Stimulated activated CD8-positive, alpha-beta memory T cell treated with anti-CD3 and anti-CD28 coated beads, Interleukin-7, amount 100 ng/mL, for 48 hours (primary cell): ENCODE results near the gene DBX1.
"Not testable (repeated sequence)": the region's sequence is repeated elsewhere in the genome, so short reads cannot be mapped to it uniquely, and the experiment has no call there.

Source experiments
- DNase-seq, 2 donors: peaks; one replicate each; pipeline ENCODE4 v3.0.0-alpha.2; 2020; ENCODE audit warnings: low read depth in 1 of 2; ENCODE audit errors: extremely low read depth in 1 of 2

The DBX1 gene, protein sequence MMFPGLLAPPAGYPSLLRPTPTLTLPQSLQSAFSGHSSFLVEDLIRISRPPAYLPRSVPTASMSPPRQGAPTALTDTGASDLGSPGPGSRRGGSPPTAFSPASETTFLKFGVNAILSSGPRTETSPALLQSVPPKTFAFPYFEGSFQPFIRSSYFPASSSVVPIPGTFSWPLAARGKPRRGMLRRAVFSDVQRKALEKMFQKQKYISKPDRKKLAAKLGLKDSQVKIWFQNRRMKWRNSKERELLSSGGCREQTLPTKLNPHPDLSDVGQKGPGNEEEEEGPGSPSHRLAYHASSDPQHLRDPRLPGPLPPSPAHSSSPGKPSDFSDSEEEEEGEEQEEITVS

DNA sequence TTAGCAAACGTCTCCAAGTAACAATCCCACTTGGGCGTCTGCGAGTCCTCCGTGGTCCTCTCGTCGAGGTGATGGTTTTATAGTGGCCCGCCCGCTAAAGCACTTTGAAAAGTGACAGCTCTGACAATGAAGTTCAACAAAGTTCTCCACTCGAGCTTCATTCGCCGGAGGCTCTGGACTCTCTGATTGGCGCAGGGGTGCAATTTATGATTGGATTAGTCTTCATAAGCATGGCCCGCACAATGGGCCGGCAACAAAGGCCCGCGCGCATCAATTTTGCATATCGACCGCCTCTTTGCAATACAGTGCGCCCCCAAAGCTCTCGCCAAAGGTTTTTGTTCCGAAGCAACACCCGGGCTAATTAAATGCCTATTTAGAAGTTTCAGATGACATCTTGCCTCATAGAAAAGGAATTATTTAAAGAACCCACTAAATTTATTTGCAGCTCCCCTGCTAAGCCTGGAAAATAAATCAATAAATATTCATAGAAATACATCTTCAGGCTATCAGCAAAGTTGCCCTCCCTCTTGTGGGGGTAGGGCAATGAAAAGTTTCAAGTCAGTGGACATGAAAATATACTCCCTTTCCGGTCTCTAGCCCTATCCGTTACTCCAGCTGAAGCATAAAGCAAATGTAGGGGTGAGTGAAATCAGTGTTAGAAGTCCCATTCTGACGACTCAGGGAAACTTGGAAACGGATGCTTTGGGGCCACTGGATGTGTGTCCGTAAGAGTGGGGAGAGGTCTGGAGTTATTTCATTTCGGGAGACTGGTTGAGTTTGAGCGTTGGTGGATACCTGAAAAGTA is at the start of gene DBX1:
Gene DBX1, minus strand, starts transcription at position 51 of the 805 bp plus-strand sequence. CDS start 151 bp downstream, outside the sequence.
- no peak for DNase-seq

DNA sequence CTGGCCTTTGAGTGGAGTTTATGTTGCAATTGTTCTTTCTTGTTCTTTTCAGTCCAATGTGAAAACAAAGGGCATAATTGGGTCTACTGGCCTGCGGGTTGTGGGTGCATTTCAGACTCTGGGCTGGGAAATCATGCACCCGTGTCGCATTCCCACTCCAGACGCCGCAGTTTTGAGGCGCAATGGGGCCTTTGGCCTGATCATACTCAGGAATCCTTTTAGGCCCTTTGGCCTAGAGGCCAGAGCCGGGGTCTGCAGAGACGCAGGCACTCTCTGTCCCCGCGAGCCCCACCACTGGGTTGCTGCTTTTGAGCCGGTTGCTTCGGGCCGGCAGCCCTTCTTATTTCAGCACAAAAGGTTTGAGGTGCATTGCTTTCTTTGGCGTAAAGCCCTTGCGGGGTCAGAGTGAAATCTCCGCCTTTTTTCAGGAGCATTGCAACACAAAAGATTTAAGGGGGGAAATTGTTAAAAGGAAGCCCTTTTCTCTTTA is 48.4 kb upstream of the DBX1 start:
- no peak for DNase-seq

DNA sequence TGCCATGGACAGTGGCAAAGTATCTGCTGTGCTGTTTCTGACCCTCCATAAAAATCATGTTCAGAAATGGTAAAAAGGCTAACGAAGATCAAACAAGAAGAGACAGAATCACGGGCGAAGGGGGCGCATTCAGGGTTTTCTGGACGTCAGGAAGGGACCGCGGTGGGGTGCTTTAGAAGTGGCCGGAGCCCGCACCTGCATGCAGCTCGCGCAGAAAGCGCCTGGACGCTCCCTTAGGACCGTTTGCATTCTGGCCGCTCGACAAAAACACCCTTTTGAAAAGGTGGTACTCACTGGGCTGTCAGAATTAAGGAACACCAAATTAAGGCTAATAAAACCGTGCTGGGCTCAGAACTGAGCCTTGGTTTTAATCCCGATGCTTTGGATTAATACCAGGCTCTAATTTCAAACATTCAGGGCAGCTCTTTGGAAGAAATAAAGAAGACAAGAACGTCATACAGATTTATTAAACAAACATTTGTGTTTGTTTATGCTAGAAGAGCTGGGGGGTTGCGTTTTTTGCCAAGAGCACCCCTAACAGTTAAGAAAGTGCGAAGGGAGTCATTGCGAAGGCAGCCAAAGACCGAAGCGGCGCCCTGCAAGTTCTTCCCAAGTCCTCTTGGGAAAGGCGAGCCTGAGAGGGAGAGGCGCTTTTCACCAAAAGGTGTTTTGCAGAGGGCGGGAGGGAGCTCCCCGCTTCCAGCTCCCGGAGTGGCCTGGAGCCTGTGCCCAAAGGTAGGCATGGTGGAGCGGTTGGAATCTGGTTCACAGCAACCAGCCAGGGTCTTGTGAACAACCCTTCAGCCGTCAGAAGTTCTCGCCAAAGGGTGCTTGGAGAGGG is 47.7 kb upstream of the DBX1 start:
- no peak for DNase-seq

DNA sequence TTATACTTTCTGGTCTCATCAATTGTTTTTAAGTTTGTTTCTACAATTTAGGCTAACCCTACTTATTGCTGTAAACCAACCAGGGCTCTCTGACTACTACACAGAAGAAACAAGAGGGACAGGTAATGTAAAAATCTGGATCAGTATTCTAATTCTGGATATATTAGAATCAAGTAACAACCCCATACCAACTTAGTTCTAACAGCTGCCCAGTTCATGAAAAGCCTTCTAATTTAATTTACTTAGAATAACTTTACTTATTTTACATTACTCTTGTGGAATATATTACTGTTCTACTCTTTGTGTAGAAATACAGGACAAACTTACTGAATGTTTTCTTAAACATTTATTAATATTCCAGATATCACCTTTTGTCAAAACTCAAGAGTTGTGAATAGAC is 45.5 kb upstream of the DBX1 start:
- no peak for DNase-seq

DNA sequence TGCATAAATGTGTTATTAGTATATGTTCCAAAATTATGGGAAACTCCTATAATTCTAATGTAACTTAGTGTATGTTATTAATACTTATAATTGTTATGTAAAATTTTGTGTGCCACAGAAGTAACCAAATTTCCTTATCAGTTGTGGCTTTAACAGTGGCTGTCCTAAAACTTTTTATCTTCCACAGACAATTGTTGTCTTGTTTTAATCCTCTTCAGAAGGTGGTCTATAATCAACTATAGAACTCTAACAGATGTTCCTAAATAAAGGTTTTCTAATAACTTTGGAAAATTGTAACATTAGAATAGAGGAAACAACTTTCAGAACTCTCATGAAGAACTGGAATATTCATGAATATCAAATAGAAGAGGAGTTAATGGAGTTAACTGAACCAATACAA is 44.4 kb upstream of the DBX1 start:
- no peak for DNase-seq

DNA sequence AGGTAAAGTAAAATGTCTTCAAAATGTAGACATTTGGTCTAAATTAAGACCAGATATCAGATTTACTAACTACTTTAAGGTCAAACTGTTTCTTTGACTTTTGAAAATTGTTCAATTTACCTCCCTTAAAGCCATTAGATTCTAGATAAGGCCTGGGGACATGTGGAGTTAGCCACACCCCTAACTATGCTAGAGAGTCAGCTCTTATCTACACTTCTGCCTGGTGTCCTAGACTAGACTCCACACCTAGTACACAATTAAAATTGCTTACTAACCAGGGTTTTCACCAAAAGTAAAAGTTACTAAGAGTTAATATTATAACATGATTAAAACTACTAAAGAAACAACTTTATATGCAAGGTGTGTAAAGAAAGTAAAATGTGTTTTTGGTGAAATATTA is 43.6 kb upstream of the DBX1 start:
- no peak for DNase-seq

DNA sequence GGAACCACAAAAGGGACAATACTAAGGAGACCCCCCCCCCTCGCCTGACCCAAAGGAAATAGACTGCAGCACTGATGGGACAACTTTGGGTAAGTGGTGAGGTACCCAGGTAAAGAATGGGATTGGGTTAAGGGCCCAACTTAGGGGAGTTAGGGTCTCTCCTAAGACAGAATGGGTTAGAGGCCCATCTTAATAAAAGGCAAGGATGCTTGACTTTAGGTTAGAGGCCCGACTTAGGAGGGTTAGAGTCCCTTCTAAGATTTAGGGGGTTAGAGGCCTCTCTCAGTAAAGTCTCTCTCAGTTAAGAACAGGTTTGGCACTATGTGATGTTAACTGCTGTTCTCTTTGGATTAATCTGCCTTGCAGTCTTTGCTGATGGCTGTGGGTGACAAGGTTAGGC is 41.0 kb upstream of the DBX1 start:
- DNase-seq = no peak

DNA sequence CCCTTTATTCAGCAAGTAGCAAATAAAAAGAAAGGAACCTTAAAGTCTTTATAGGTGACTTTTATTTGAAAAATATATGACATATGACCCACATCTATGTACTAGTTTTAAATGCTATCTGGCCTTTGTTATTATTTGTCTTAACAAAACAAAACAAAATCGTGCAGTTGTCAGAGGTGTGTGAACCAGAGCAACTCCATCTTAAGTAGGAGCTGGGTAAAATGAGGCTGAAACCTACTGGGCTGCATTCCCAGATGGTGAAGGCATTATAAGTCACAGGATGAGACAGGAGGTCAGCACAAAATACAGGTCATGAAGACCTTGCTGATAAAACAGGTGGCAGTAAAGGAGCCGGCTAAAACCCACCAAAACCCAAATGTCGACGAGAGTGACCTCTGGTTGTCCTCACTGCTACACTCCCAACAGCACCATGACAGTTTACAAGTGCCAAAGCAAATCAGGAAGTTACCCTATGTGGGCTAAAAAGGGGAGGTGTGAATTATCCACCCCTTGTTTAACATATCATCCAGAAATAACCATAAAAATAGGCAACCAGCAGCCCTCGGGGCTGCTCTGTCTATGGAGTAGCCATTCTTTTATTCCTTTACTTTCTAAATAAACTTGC is 40.2 kb upstream of the DBX1 start:
- not testable (repeated sequence) for DNase-seq

DNA sequence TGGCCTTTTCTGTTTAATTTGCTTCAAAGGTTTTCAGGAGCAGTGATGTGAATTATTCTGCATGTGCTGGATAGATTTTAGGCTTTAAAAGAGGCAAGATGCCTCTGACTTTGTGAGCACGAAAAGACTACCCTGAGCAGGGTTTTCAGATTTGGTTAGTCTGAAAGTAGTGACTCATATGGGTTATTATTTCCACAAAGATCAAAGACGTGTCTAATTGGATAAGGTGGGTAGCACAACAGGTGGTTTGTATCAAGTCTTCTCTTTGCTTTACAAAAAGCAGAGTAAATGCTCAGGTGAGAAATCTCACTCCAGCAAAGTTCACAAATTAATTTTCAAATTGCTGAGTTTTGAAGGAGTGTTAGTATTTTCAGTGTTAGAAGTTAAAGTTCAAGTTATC is 37.6 kb upstream of the DBX1 start:
- no peak for DNase-seq

DNA sequence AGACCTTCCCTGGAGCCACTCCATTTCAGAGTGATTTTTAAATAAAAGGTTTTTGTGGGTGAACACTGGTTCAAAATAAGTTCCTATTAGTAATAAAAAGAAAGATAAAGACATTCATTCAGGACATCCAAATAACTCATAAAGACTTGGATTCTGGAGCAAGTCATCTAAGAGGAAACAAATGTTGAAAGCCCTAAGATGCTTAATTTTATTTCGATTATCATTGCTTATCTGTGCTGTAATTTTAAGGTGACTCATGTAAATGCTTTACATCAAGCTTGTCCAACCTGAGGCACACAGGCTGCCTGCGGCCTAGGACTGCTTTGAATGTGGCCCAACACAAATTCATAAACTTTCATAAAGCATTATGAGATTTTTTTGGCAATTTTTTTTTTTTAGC is 34.2 kb upstream of the DBX1 start:
- no peak for DNase-seq

DNA sequence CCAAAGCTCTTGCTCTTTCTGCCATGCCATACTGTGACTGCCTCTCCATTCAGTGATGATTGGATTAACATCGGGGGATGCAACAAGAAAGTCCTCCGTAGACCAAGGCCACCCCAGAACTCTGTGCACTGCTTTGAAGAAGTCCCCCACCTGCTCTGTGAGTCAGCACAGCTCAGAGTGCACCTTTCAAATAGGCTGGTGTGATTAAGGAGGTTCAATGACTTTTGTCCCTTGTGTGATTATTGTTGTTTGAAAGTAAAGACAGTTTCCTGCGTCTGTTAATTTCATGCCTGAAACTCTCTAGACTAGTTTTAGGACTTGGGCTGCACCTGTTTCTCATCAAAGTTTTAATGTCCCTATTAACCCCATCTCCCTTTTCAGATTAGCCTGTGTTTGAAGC is 33.0 kb upstream of the DBX1 start:
- DNase-seq = no peak

DNA sequence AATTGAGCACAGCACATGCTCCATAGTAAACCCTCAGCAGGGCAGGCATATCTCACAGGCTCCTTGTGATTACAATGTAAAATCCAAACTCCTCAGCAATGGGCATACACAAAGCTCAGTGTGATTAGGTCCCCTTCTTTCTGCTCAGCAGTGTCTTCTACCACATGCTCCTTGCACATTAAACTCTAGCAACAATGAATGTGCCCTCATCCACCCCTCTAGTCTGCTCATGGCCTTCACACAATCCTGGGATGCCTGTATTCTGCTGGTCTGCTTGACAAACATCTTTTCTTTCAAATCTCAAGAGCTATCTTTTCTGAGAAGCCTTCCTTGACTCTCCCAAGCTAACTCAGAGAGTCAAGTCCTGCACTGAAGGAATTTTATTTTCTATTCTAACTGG is 32.4 kb upstream of the DBX1 start:
- no peak for DNase-seq

DNA sequence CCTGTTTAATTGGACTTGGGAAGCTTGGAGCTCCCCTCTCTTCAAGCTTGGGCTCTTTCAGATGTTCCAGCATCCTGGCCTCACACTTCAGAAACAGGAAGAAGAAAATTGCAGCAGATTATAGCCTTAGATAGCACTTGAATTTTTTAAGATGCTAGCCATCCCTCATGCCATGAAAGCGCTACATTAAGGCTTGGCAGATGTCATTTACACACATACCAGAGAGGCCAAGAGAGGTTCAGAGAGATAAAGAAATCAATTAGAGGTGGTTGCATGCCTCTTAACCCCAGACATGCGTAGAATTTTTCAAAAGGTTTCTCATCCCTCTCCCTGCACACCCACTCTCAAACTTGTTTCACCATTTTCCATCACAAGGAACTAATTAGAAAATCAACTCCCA is 31.9 kb upstream of the DBX1 start:
- no peak for DNase-seq

DNA sequence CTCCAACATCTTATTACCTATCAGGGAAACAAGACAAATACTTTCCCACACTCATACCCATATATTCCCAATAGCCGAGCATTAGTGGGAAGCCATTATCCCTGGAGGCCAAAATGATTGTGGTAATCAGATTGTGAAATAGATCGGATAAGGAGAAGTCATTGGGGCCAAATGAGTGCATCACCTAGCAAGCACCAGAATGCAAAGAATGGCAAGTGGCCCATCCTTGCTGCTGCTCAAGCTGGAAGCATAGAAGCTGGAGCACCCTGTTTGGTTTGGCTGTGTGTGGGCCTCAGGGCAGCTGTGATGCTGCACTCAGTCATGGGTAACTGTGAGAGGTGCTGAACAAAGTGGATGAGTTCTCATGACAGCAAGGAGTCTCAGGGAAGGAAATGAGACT is 18.7 kb upstream of the DBX1 start:
- no peak for DNase-seq

DNA sequence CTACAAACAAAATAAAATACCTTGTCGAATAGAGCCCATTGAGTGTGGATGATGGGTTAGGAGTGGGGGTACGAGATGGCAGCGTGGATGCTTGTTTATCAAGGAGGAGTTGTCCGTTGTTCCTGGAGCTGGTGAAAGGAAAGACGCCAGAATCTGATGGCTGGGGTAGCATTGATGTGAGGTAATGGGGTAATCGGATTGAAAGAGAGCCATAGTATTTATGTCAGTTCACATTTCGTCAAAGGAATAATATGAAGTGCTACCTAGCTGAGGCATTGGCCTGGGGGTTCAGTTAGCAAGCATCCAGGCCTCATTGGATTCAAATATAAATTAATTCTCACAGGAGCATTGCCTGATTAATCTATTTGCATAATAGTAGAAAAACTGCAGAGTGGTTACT is 16.9 kb upstream of the DBX1 start:
- no peak for DNase-seq

DNA sequence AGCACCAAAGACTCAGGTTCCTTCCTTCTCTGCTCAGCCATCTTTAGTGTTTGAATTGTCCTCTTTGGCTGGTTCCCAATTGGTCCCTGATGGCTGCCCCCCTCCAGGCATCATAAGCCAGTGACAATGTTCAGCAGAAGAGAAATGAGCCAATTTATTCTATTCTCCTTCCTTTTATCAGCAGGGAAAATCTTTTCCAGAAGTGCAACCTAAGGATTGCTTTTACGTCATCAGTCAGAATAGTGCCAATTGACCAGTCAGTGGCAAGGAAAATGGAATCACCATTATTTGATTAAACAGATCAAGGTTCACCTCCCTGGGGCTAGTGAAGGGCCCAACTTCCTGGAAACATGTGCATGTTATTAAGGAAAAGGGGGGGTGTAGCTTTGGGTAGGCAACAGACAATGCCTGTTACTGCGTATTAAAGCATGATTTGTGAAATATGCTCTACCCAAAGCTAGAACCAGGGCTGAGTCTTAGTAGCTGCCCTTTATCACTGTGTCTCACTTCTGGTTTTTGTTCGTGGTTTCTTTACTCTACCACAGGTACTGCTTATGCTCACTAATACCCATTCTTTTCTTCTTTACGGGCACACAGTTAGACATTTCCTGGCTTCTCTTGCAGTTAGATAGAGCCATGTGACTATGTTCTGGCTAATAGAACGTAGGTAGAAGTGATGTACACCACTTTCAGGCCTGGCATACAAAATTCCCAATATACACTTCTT is 12.6 kb upstream of the DBX1 start:
- no peak for DNase-seq

DNA sequence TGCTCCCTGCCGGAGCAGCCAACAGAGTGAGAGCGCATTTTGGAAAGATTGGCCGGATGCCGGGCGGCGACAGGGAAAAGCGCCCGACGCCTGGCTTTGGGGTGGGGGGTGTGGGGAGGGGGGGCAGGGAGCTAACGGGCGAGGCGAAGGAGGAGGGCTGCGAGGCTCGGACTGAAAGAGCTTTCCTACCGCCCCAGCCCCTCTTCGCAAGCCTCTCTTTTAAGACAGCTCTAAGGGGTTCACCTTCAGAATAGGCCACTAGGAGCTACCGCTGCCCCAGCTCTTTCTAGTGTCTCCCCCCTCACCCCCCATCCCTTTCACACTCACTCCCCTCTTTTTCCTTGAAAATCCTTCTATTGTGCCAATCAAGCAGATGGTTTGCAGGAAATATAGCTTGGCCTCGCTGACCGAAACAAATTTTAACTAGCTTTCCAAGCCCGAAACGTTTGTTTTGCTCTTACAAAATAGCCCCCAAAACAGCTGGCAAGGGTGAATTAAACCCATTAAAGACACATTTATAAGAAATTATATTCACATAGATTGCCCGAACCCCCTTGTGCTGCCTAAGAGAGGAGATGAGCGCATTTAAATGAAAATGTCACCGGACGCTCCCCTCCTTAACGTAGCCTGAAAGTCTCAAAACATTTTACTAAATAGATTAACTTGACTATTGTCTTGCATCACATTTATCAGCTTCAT is 3.7 kb upstream of the DBX1 start:
- no peak for DNase-seq

DNA sequence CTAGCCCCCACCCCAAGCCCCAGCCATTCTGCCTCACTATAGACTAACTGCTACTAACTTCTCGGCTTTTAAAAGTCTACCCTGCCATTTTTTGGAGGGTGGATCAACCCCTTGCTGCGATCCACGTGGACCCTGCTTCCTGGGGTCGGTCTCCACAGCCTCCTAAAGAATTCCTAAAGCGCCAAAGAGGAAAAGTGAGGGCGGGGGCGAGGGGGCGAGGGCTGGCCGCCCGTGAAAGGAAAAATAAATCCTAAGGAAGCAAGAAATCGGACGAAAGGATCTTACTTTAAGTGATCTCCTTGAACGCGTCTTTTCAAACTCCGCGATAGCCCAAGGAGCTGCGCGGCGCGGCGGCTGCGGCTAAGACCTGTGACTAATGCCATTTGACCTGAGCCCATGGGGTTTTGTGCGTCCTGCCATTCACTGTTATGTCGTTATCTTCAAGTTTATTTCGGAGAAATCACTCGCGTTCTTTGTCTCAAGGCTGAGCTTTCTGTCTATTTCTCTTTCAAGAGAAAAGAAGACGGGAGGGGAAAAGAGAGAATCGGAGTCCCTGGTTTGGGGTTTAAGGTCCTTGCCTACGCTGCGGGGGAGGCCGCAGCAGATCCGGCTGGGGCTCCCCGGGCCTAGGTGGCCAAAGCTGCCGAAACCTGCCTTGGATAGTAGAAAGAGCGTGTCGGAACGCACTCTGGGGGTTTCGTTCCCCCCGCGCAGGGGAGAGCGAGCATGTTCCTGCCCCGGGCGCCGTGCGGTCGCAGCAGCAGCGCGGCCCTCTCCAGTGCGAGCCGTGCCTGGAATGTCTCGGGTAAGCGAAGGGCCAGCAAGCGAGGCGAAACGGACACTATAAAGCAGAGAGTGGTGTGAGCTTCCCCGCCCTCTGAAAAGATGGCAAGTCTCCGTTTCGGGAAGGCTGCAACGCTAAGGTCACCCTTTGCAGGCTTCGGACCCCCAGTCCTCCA is 2.8 kb upstream of the DBX1 start:
- no peak for DNase-seq
